ENCODE results near the gene SLC28A1.

The SLC28A1 gene

GRCh38 chr15:84885801-84886200 is 1.3 kb downstream of the SLC28A1 start:
- no peak for DNase-seq (ENCODE audit: low read depth)

GRCh38 chr15:84886211-84886983 is 1.9 kb downstream of the SLC28A1 start:
- DNase-seq (ENCODE audit: low read depth) = no peak

GRCh38 chr15:84886984-84887299 is 2.5 kb downstream of the SLC28A1 start:
- no peak for DNase-seq (ENCODE audit: low read depth)

- no peak for DNase-seq (ENCODE audit: low read depth)
Measured at GRCh38 chr15:84887938-84888337, 3.5 kb downstream of the SLC28A1 start.

GRCh38 chr15:84888639-84889038 is 4.2 kb downstream of the SLC28A1 start:
- no peak for DNase-seq (ENCODE audit: low read depth)

GRCh38 chr15:84889313-84889990 is 5.0 kb downstream of the SLC28A1 start:
- DNase-seq (ENCODE audit: low read depth) = no peak

- no peak for DNase-seq (ENCODE audit: low read depth)
Measured at GRCh38 chr15:84889991-84890669, 5.7 kb downstream of the SLC28A1 start.

- DNase-seq (ENCODE audit: low read depth) = no peak
Measured at GRCh38 chr15:84890670-84891162, 6.3 kb downstream of the SLC28A1 start.

GRCh38 chr15:84891339-84891738 is 6.9 kb downstream of the SLC28A1 start:
- no peak for DNase-seq (ENCODE audit: low read depth)

GRCh38 chr15:84892786-84893307 is 8.4 kb downstream of the SLC28A1 start:
- no peak for DNase-seq (ENCODE audit: low read depth)

- DNase-seq (ENCODE audit: low read depth) = no peak
Measured at GRCh38 chr15:84893607-84894006, 9.1 kb downstream of the SLC28A1 start.

- DNase-seq (ENCODE audit: low read depth) = no peak
Measured at GRCh38 chr15:84894736-84895425, 10.4 kb downstream of the SLC28A1 start.

GRCh38 chr15:84898761-84899160 is 14.3 kb downstream of the SLC28A1 start:
- DNase-seq (ENCODE audit: low read depth) = no peak

GRCh38 chr15:84899750-84900149 is 15.3 kb downstream of the SLC28A1 start:
- DNase-seq (ENCODE audit: low read depth) = no peak

- no peak for DNase-seq (ENCODE audit: low read depth)
Measured at GRCh38 chr15:84901540-84901939, 17.1 kb downstream of the SLC28A1 start.

GRCh38 chr15:84903751-84904150 is 19.3 kb downstream of the SLC28A1 start:
- DNase-seq (ENCODE audit: low read depth) = no peak

GRCh38 chr15:84904419-84904818 is 20.0 kb downstream of the SLC28A1 start:
- no peak for DNase-seq (ENCODE audit: low read depth)

- no peak for DNase-seq (ENCODE audit: low read depth)
Measured at GRCh38 chr15:84905016-84905916, 20.8 kb downstream of the SLC28A1 start.

- no peak for DNase-seq (ENCODE audit: low read depth)
Measured at GRCh38 chr15:84907731-84908130, 23.3 kb downstream of the SLC28A1 start.

GRCh38 chr15:84908564-84908963 is 24.1 kb downstream of the SLC28A1 start:
- DNase-seq (ENCODE audit: low read depth) = no peak

GRCh38 chr15:84909029-84909428 is 24.6 kb downstream of the SLC28A1 start:
- DNase-seq (ENCODE audit: low read depth) = no peak
